ENCODE results near the gene NOL4L.
"Not testable (repeated sequence)": the region's sequence is repeated elsewhere in the genome, so short reads cannot be mapped to it uniquely, and the experiment has no call there.

The NOL4L gene

GRCh38 chr20:32465901-32466675 lies 119.0 kb downstream of the NOL4L start:
- not testable (repeated sequence) for DNase-seq

- no peak for DNase-seq
Measured at GRCh38 chr20:32465092-32465900, 119.8 kb downstream of the NOL4L start.

GRCh38 chr20:32464401-32465091 lies 120.6 kb downstream of the NOL4L start:
- DNase-seq: no peak

- DNase-seq: no peak
Measured at GRCh38 chr20:32463642-32464400, 121.3 kb downstream of the NOL4L start.

GRCh38 chr20:32462900-32463641 lies 122.1 kb downstream of the NOL4L start:
- no peak for DNase-seq

GRCh38 chr20:32461836-32462600 lies 123.1 kb downstream of the NOL4L start:
- no peak for DNase-seq

- DNase-seq: no peak
Measured at GRCh38 chr20:32460683-32461320, 124.3 kb downstream of the NOL4L start.

- no peak for DNase-seq
Measured at GRCh38 chr20:32460231-32460630, 124.9 kb downstream of the NOL4L start.

GRCh38 chr20:32458837-32459220 lies 126.3 kb downstream of the NOL4L start:
- DNase-seq: no peak

GRCh38 chr20:32458061-32458836 lies 126.9 kb downstream of the NOL4L start:
- no peak for DNase-seq

- no peak for DNase-seq
Measured at GRCh38 chr20:32457479-32457986, 127.6 kb downstream of the NOL4L start.

- DNase-seq: no peak
Measured at GRCh38 chr20:32456869-32457478, 128.2 kb downstream of the NOL4L start.

GRCh38 chr20:32455901-32456701 lies 129.0 kb downstream of the NOL4L start:
- no peak for DNase-seq

GRCh38 chr20:32455171-32455900 lies 129.8 kb downstream of the NOL4L start:
- no peak for DNase-seq

GRCh38 chr20:32454164-32455145 lies 130.7 kb downstream of the NOL4L start:
- DNase-seq: no peak

GRCh38 chr20:32453467-32454163 lies 131.5 kb downstream of the NOL4L start:
- DNase-seq: no peak

Measured in NCI-H446 (cell line).